Activated T-helper 17 cell treated with anti-CD3 and anti-CD28 coated beads, Interleukin-2, amount 50 U/mL, for 72 hours (primary cell): Measurements from ENCODE around the gene GNB1. TPM values are rescaled to one million over a fixed set of nuclear protein-coding genes. Genes with fewer than 3 reads are reported as not detected.
"Not testable (repeated sequence)": the region's sequence is repeated elsewhere in the genome, so short reads cannot be mapped to it uniquely, and the experiment has no call there.

Source experiments
- ATAC-seq: fragments of 150-1000 bp; cut with Tn5 transposase; replicated peaks from 2 replicates; pipeline ENCODE4 v1.10.0; 2021; ENCODE audit warnings: mild to moderate bottlenecking, moderate library complexity
- H3K27ac Mint-ChIP-seq: one replicate; pipeline ENCODE4 v1.8.0; 2022; ENCODE audit warnings: mixed read lengths
- H3K27me3 Mint-ChIP-seq: one replicate; pipeline ENCODE4 v1.8.0; 2022; ENCODE audit warnings: mixed read lengths
- H3K36me3 Mint-ChIP-seq: one replicate; pipeline ENCODE4 v1.8.0; 2022; ENCODE audit warnings: low read depth, mild to moderate bottlenecking, mixed read lengths
- H3K4me1 Mint-ChIP-seq: one replicate; pipeline ENCODE4 v1.8.0; 2022; ENCODE audit warnings: mixed read lengths
- H3K4me3 Mint-ChIP-seq: one replicate; pipeline ENCODE4 v1.8.0; 2022; ENCODE audit warnings: mild to moderate bottlenecking, mixed read lengths
- H3K9me3 Mint-ChIP-seq: one replicate; pipeline ENCODE4 v1.8.0; 2022; ENCODE audit warnings: mixed read lengths
- total RNA-seq, 2 donors: library from RNA; stranded (reverse); gene quantifications; one replicate each; pipeline ENCODE4 v1.2.3, GENCODE V29; 2022

Gene GNB1
- total RNA-seq, 2 donors from 2014 or later = 266 to 410 TPM

GRCh38 chr1:1874901-1875300, 16.0 kb downstream of the GNB1 start:
- H3K4me3 Mint-ChIP-seq = peak overlapping the region; percentile 71
- no peaks in the 10 kb centered on the region for H3K27me3 Mint-ChIP-seq
- peaks cover 82% of the 10 kb centered on the region for H3K36me3 Mint-ChIP-seq
- no peak overlapping the region for H3K27ac Mint-ChIP-seq
- no peak for ATAC-seq
- no peaks in the 10 kb centered on the region for H3K9me3 Mint-ChIP-seq
- H3K4me1 Mint-ChIP-seq = peaks cover 57% of the 10 kb centered on the region

- Mint-ChIP-seq H3K4me1 (peaks cover 56% of the 10 kb centered on the region), H3K36me3 (peaks cover 65% of the 10 kb centered on the region), H3K27me3 (no peaks in the 10 kb centered on the region), H3K4me3 (no peak overlapping the region), H3K9me3 (no peaks in the 10 kb centered on the region), H3K27ac (no peak overlapping the region)
- no peak for ATAC-seq
Observed at GRCh38 chr1:1873186-1873585, 17.7 kb downstream of the GNB1 start.

GRCh38 chr1:1872329-1872994, 18.4 kb downstream of the GNB1 start:
- Mint-ChIP-seq H3K27ac (peak overlapping the region; percentile 23), H3K4me1 (peaks cover 54% of the 10 kb centered on the region), H3K4me3 (peak overlapping the region; percentile 19), H3K27me3 (no peaks in the 10 kb centered on the region), H3K9me3 (no peaks in the 10 kb centered on the region), H3K36me3 (peaks cover 60% of the 10 kb centered on the region)
- no peak for ATAC-seq

GRCh38 chr1:1869469-1869868, 21.4 kb downstream of the GNB1 start:
- peaks cover 47% of the 10 kb centered on the region for H3K4me1 Mint-ChIP-seq
- H3K4me3 Mint-ChIP-seq = no peak overlapping the region
- H3K9me3 Mint-ChIP-seq = no peaks in the 10 kb centered on the region
- H3K36me3 Mint-ChIP-seq = peaks cover 47% of the 10 kb centered on the region
- no peaks in the 10 kb centered on the region for H3K27me3 Mint-ChIP-seq
- peak overlapping the region; percentile 80 for H3K27ac Mint-ChIP-seq
- no peak for ATAC-seq

- Mint-ChIP-seq H3K27me3 (no peaks in the 10 kb centered on the region), H3K4me1 (peaks cover 49% of the 10 kb centered on the region), H3K27ac (no peak overlapping the region), H3K4me3 (no peak overlapping the region), H3K9me3 (no peaks in the 10 kb centered on the region), H3K36me3 (peaks cover 43% of the 10 kb centered on the region)
- ATAC-seq = no peak
Observed at GRCh38 chr1:1867164-1867563, 23.7 kb downstream of the GNB1 start.

DNA sequence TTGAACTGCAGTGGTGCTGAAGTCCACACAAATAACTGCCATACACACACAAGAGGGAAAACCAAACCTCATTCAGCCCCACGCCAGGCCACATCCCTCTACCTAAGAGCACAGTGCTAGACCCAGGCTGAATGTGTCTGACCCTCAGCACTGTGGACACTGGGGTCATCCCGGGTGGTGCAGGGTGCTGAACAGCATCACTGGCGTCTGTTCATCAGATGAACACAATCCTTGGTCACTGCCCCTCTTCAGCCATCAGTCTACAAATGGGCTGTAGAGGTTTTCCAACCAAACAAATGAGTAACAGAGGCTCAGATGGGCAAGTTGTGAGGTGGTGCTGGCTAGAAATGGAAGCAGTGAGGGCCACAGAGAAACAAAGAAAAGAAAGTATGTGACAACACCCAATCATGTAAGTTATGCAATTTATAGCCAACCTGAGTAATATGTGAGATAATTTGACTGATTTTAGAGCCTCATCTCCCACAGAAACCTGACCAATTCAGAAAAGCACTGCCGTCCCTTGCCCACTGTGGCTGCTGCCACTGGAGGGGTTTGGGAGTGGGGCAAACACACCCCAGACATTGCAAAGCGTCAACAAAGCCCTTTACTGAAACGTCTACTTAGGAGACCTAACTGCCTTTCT, 27.9 kb downstream of the GNB1 start:
- Mint-ChIP-seq H3K4me3 (peak overlapping the region; percentile 21), H3K9me3 (no peaks in the 10 kb centered on the region), H3K27me3 (no peaks in the 10 kb centered on the region), H3K27ac (peak overlapping the region; percentile 84), H3K36me3 (peaks cover 27% of the 10 kb centered on the region), H3K4me1 (peaks cover 44% of the 10 kb centered on the region)
- peak; percentile 60 for ATAC-seq

DNA sequence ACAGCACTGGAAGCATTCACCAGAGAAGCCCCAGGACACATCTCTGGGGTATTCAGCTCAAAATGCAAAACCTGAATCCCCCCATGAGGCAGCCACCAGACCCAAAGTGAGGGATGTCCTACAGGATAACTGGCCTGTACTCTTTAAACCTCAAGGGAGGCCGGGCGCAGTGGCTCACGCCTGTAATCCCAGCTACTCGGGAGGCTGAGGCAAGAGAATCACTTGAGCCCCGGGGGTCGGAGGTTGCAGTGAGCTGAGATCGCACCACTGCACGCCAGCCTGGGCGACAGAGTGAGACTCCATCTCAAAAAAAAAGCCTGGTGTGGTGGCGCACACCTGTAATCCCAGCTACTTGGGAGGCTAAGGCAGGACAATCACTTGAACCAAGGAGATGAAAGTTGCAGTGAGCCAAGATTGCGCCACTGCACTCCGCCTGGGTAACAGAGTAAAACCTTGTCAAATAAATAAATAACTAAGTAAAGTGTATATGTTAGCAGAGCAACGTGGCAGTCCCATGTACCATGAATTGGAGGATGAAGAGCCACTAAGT, 29.1 kb downstream of the GNB1 start:
- not testable (repeated sequence) for H3K27ac Mint-ChIP-seq, ATAC-seq, H3K27me3 Mint-ChIP-seq, H3K4me3 Mint-ChIP-seq, H3K9me3 Mint-ChIP-seq
- Mint-ChIP-seq H3K4me1 (peaks cover 41% of the 10 kb centered on the region), H3K36me3 (peaks cover 27% of the 10 kb centered on the region)

GRCh38 chr1:1861339-1861730, 29.6 kb downstream of the GNB1 start:
- H3K27ac Mint-ChIP-seq = no peak overlapping the region
- H3K4me3 Mint-ChIP-seq = no peak overlapping the region
- ATAC-seq = no peak
- no peaks in the 10 kb centered on the region for H3K9me3 Mint-ChIP-seq
- H3K36me3 Mint-ChIP-seq = peaks cover 25% of the 10 kb centered on the region
- peaks cover 39% of the 10 kb centered on the region for H3K4me1 Mint-ChIP-seq
- no peaks in the 10 kb centered on the region for H3K27me3 Mint-ChIP-seq

DNA sequence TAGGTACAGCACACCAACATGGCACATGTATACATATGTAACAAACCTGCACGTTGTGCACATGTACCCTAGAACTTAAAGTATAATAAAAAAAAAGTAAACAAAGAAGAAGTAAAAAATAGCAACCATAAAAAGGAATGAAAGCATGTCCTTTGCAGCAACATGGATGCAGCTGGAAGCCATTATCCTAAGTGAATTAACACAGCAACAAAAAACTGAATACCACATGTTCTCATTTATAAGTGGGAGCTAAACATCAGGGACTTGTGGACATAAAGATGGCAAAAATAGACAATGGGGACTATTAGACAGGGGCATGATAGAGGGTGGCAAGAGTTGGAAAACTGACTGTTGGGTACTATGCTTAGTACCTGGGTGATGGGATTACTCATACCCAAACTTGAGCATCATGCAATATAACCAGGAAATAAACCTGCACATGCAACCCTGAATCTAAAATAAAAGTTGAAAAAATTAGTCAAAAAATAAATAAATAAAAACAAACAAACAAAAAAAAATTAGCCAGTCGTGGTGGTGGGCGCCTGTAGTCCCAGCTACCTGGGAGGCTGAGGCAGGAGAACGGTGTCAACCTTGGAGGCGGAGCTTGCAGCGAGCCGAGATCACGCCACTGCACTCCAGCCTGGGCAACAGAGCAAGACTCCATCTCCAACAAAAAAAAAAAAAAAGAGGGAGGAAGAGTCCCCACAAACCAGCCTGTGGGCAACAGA, 30.8 kb downstream of the GNB1 start:
- Mint-ChIP-seq H3K36me3 (peaks cover 20% of the 10 kb centered on the region), H3K4me1 (peaks cover 35% of the 10 kb centered on the region), H3K4me3 (peak overlapping the region; percentile 31), H3K27ac (peak overlapping the region; percentile 65)
- H3K27me3 Mint-ChIP-seq, H3K9me3 Mint-ChIP-seq: not testable (repeated sequence)
- peak; percentile 63 for ATAC-seq

GRCh38 chr1:1858382-1859086, 32.4 kb downstream of the GNB1 start:
- H3K36me3 Mint-ChIP-seq = peaks cover 27% of the 10 kb centered on the region
- no peak for ATAC-seq
- H3K9me3 Mint-ChIP-seq = no peaks in the 10 kb centered on the region
- H3K4me3 Mint-ChIP-seq = no peak overlapping the region
- H3K27me3 Mint-ChIP-seq = no peaks in the 10 kb centered on the region
- peak overlapping the region; percentile 43 for H3K27ac Mint-ChIP-seq
- peaks cover 37% of the 10 kb centered on the region for H3K4me1 Mint-ChIP-seq

- no peaks in the 10 kb centered on the region for H3K9me3 Mint-ChIP-seq
- ATAC-seq = no peak
- peaks cover 37% of the 10 kb centered on the region for H3K4me1 Mint-ChIP-seq
Observed at GRCh38 chr1:1857096-1857703, 33.7 kb downstream of the GNB1 start.

DNA sequence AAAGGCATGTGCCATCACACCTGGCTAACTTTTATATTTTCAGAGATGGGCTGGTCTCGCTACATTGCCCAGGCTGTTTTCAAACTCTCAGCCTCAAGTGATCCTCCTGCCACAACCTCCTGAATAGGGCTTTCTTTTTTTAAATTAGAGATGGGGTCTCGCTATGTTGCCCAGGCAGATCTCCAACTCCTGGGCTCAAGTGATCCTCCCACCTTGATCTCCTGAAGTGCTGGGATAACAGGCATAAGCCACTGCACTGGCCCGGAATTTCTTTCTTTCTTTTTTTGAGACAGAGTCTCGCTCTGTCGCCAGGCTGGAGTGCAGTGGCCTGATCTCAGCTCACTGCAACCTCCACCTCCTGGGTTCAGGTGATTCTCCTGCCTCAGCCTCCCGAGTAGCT, 34.7 kb downstream of the GNB1 start:
- H3K9me3 Mint-ChIP-seq, H3K27ac Mint-ChIP-seq, H3K27me3 Mint-ChIP-seq, H3K4me3 Mint-ChIP-seq, ATAC-seq: not testable (repeated sequence)
- H3K36me3 Mint-ChIP-seq = peaks cover 36% of the 10 kb centered on the region
- H3K4me1 Mint-ChIP-seq = peaks cover 37% of the 10 kb centered on the region

More at GRCh38 chr1:1857096-1857703, 33.7 kb downstream of the GNB1 start:
- H3K27ac Mint-ChIP-seq = peak overlapping the region; percentile 56
- no peak overlapping the region for H3K4me3 Mint-ChIP-seq
- peaks cover 34% of the 10 kb centered on the region for H3K36me3 Mint-ChIP-seq
- no peaks in the 10 kb centered on the region for H3K27me3 Mint-ChIP-seq

DNA sequence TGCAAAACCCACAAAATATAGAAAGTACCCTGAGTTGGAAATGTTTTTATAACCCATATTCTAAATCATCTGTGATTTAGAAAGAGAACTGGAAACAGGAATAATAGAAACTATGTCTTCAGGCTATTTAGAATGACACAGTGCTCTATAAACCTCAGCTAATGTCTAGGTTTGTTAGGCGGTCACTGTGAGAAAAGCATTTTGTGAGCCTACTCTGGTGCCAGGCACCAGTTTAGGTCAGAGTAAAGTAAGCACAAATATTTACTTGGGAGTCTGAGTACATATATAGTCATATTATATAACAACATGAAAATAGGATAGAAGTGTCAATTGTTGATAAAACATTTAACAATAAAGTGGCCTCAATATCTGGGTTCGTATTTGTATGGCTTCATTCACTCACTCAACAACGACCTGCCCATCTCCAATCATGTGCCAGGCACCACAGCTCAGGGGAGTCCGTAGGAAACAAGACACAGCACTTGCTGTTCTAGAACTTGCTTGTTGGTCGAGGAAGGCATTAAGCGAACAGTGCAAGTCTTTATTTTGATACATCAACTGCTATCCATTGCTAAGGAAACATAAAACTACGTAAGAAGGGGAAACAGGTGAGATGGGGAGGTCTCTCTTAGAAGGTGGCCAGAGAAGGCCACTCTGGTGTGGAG, 37.2 kb downstream of the GNB1 start:
- Mint-ChIP-seq H3K4me1 (peaks cover 24% of the 10 kb centered on the region), H3K9me3 (no peaks in the 10 kb centered on the region), H3K27ac (peak overlapping the region; percentile 26), H3K36me3 (peaks cover 57% of the 10 kb centered on the region), H3K27me3 (no peaks in the 10 kb centered on the region), H3K4me3 (peak overlapping the region; percentile 3)
- ATAC-seq = no peak
